T47D (cell line): ENCODE data around the gene PTTG1IP.

ENCODE experiments used
- DNase-seq, 2 experiments: peaks; one replicate each; pipeline versions ENCODE4 v3.0.0 to v3.0.0-alpha.2; 2011 to 2012; ENCODE audit warnings: low read depth in 1 of 2, low spot score in 1 of 2
- JUND ChIP-seq: IDR thresholded peaks from 2 replicates; pipeline ENCODE4 v1.6.1; 2012; ENCODE audit warnings: low read depth
- in situ Hi-C: cut with HindIII; loops from 2 replicates; pipeline ENCODE4 v1.10.0; 2016; ENCODE audit warnings: low sequenced_read_pairs, low pct_unique_long_range_greater_than_20kb

The PTTG1IP gene

GRCh38 chr21:44831227-44831860 is 42.1 kb downstream of the PTTG1IP start:
- in situ Hi-C loops = no loop called here
- no peak for TF ChIP-seq JUND
- DNase-seq = no peak

GRCh38 chr21:44829507-44830092 is 43.9 kb downstream of the PTTG1IP start:
- no peak for TF ChIP-seq JUND
- DNase-seq = no peak
- in situ Hi-C loops = no loop called here

GRCh38 chr21:44828362-44829056 is 45.0 kb downstream of the PTTG1IP start:
- in situ Hi-C loops = no loop called here
- DNase-seq = no peak
- no peak for TF ChIP-seq JUND

GRCh38 chr21:44823179-44823660 is 50.3 kb downstream of the PTTG1IP start:
- DNase-seq = no peak
- no peak for TF ChIP-seq JUND
- in situ Hi-C loops = no loop called here

- TF ChIP-seq JUND = no peak
- in situ Hi-C loops = no loop called here
- no peak for DNase-seq
Observed at GRCh38 chr21:44822484-44823178, 50.9 kb downstream of the PTTG1IP start.

GRCh38 chr21:44820851-44821250 is 52.6 kb downstream of the PTTG1IP start:
- no peak for DNase-seq
- in situ Hi-C loops = no loop called here
- TF ChIP-seq JUND = no peak

- TF ChIP-seq JUND = no peak
- no peak for DNase-seq
- in situ Hi-C loops = no loop called here
Observed at GRCh38 chr21:44819283-44820243, 53.9 kb downstream of the PTTG1IP start.

- in situ Hi-C loops = no loop called here
- DNase-seq = no peak
- TF ChIP-seq JUND = no peak
Observed at GRCh38 chr21:44818640-44819011, 54.9 kb downstream of the PTTG1IP start.

GRCh38 chr21:44817914-44818639 is 55.4 kb downstream of the PTTG1IP start, which contains the start of gene SUMO3:
Gene SUMO3, minus strand, starts transcription at chr21:44818062. Its CDS starts 94 bp downstream, at chr21:44817968.
- in situ Hi-C loops = no loop called here
- TF ChIP-seq JUND = no peak

GRCh38 chr21:44817506-44817880 is 56.0 kb downstream of the PTTG1IP start:
- TF ChIP-seq JUND = no peak
- in situ Hi-C loops = no loop called here
- peak; percentile 89 to 95 for DNase-seq

More at GRCh38 chr21:44817914-44818639, 55.4 kb downstream of the PTTG1IP start, which contains the start of gene SUMO3:
- DNase-seq = peak; percentile 88 to 90
